WTC11 (cell line): Measurements from ENCODE around the gene GALNT16. TPM values are rescaled to one million over a fixed set of nuclear protein-coding genes. Genes with fewer than 3 reads are reported as not detected.

ENCODE experiments used
- ATAC-seq: fragments of 200-7000 bp; cut with Tn5 transposase; 2 replicates; pipeline ENCODE4 v1.10.0; 2021; ENCODE audit warnings: mild to moderate bottlenecking, moderate library complexity
- CTCF ChIA-PET: fragments of 300-600 bp; sonication (Branson Sonifier 250); formaldehyde crosslinking; loops from one replicate; lab custom pipeline; 2021; ENCODE audit warnings: antibody characterized with exemption; lab: Charles Lee
- POLR2A ChIA-PET: fragments of 350-600 bp; sonication (Branson Sonifier 250); formaldehyde crosslinking; loops from one replicate; lab custom pipeline; 2021; ENCODE audit warnings: antibody characterized with exemption; lab: Charles Lee
- DNase-seq: peaks from one replicate; pipeline ENCODE4 v3.0.0; 2021; ENCODE audit warnings: low spot score
- H3K27ac Mint-ChIP-seq: 2 replicates; pipeline ENCODE4 v1.8.0; 2021; ENCODE audit warnings: mixed read lengths
- H3K27me3 Mint-ChIP-seq: 2 replicates; pipeline ENCODE4 v1.8.0; 2021; ENCODE audit warnings: low read depth, mild to moderate bottlenecking, moderate library complexity, mixed read lengths
- H3K36me3 Mint-ChIP-seq: 2 replicates; pipeline ENCODE4 v1.8.0; 2021; ENCODE audit warnings: mixed read lengths
- H3K4me1 Mint-ChIP-seq: 2 replicates; pipeline ENCODE4 v1.8.0; 2022; ENCODE audit warnings: mixed read lengths
- H3K4me3 Mint-ChIP-seq: 2 replicates; pipeline ENCODE4 v1.8.0; 2021; ENCODE audit warnings: mild to moderate bottlenecking, moderate library complexity, mixed read lengths
- H3K9me3 Mint-ChIP-seq: 2 replicates; pipeline ENCODE4 v1.8.0; 2021; ENCODE audit warnings: mixed read lengths
- ATF1 ChIP-seq: sonication (generic); formaldehyde crosslinking; IDR thresholded peaks from 2 replicates; pipeline ENCODE4 v1.8.1; 2023; ENCODE audit warnings: mild to moderate bottlenecking, moderate library complexity, missing genetic modification reagents
- ESRRA ChIP-seq: sonication (generic); formaldehyde crosslinking; IDR thresholded peaks from 2 replicates; pipeline ENCODE4 v1.8.1; 2022; ENCODE audit warnings: mild to moderate bottlenecking, missing genetic modification reagents, borderline replicate concordance
- FOXJ3 ChIP-seq: sonication (generic); formaldehyde crosslinking; IDR thresholded peaks from 2 replicates; pipeline ENCODE4 v1.9.0; 2021; ENCODE audit warnings: missing genetic modification reagents, mild to moderate bottlenecking, borderline replicate concordance
- FOXK1 ChIP-seq: sonication (generic); formaldehyde crosslinking; IDR thresholded peaks from 2 replicates; pipeline ENCODE4 v1.8.0; 2022; ENCODE audit warnings: mild to moderate bottlenecking, moderate library complexity, missing genetic modification reagents
- HMGA2 ChIP-seq: fragments of 250-450 bp; sonication (Bioruptor Pico); IDR thresholded peaks from 2 replicates; pipeline ENCODE4 v1.4.0; 2021; ENCODE audit warnings: mild to moderate bottlenecking, moderate library complexity
- KAT7 ChIP-seq: sonication (generic); formaldehyde crosslinking; IDR thresholded peaks from 2 replicates; pipeline ENCODE4 v1.8.1; 2023; ENCODE audit warnings: missing genetic modification reagents, mild to moderate bottlenecking, borderline replicate concordance
- NFATC4 ChIP-seq: fragments of 250-450 bp; sonication (Bioruptor Pico); IDR thresholded peaks from 2 replicates; pipeline ENCODE4 v1.9.0; 2021; ENCODE audit warnings: mild to moderate bottlenecking
- NR1H2 ChIP-seq: sonication (generic); formaldehyde crosslinking; IDR thresholded peaks from 2 replicates; pipeline ENCODE4 v1.9.0; 2021; ENCODE audit warnings: mild to moderate bottlenecking, moderate library complexity, missing genetic modification reagents
- OVOL2 ChIP-seq: fragments of 250-450 bp; sonication (Bioruptor Pico); IDR thresholded peaks from 2 replicates; pipeline ENCODE4 v1.9.0; 2021; ENCODE audit warnings: mild to moderate bottlenecking, borderline replicate concordance
- SMAD3 ChIP-seq: sonication (generic); formaldehyde crosslinking; IDR thresholded peaks from 2 replicates; pipeline ENCODE4 v1.8.0; 2022; ENCODE audit warnings: missing genetic modification reagents, mild to moderate bottlenecking, borderline replicate concordance
- TEAD4 ChIP-seq: sonication (generic); formaldehyde crosslinking; IDR thresholded peaks from 2 replicates; pipeline ENCODE4 v1.8.0; 2022; ENCODE audit warnings: mild to moderate bottlenecking, missing genetic modification reagents
- TP53 ChIP-seq: sonication (generic); formaldehyde crosslinking; IDR thresholded peaks from 2 replicates; pipeline ENCODE4 v1.8.1; 2023; ENCODE audit warnings: mild to moderate bottlenecking, missing genetic modification reagents
- ZNF232 ChIP-seq: sonication (generic); formaldehyde crosslinking; IDR thresholded peaks from 2 replicates; pipeline ENCODE4 v1.8.0; 2022; ENCODE audit warnings: mild to moderate bottlenecking, missing genetic modification reagents
- total RNA-seq: library from RNA; stranded (reverse); gene quantifications from 3 replicates; pipeline ENCODE4 v1.2.3, GENCODE V29; 2021
- TF ChIP-seq, protein P1 (sequence below): sonication (generic); formaldehyde crosslinking; conservative IDR thresholded peaks from 2 replicates; pipeline ENCODE4 v1.8.1; 2022; ENCODE audit warnings: mild to moderate bottlenecking, missing genetic modification reagents
- TF ChIP-seq, protein P2 (sequence below): fragments of 250-450 bp; sonication (Bioruptor Pico); IDR thresholded peaks from 2 replicates; pipeline ENCODE4 v2.1.2; 2022; ENCODE audit warnings: mild to moderate bottlenecking, moderate library complexity
- TF ChIP-seq, protein P3 (sequence below): sonication (generic); formaldehyde crosslinking; IDR thresholded peaks from 2 replicates; pipeline ENCODE4 v1.8.1; 2022; ENCODE audit warnings: missing genetic modification reagents, borderline replicate concordance
- TF ChIP-seq, protein P4 (sequence below): sonication (generic); formaldehyde crosslinking; IDR thresholded peaks from 2 replicates; pipeline ENCODE4 v1.8.1; 2023; ENCODE audit warnings: mild to moderate bottlenecking, missing genetic modification reagents, moderate library complexity
- TF ChIP-seq, protein P5 (sequence below): sonication (generic); formaldehyde crosslinking; IDR thresholded peaks from 2 replicates; pipeline ENCODE4 v1.8.0; 2023; ENCODE audit warnings: missing genetic modification reagents
- TF ChIP-seq, protein P6 (sequence below): fragments of 250-450 bp; sonication (Bioruptor Pico); IDR thresholded peaks from 2 replicates; pipeline ENCODE4 v1.8.0; 2021; ENCODE audit warnings: mild to moderate bottlenecking
- TF ChIP-seq, protein P7 (sequence below): fragments of 200-600 bp; IDR thresholded peaks from 2 replicates; pipeline ENCODE4 v1.8.0; 2022; ENCODE audit warnings: antibody characterized with exemption

GALNT16 gene
- total RNA-seq, 1 experiment from 2014 or later, result 4.5 TPM

DNA sequence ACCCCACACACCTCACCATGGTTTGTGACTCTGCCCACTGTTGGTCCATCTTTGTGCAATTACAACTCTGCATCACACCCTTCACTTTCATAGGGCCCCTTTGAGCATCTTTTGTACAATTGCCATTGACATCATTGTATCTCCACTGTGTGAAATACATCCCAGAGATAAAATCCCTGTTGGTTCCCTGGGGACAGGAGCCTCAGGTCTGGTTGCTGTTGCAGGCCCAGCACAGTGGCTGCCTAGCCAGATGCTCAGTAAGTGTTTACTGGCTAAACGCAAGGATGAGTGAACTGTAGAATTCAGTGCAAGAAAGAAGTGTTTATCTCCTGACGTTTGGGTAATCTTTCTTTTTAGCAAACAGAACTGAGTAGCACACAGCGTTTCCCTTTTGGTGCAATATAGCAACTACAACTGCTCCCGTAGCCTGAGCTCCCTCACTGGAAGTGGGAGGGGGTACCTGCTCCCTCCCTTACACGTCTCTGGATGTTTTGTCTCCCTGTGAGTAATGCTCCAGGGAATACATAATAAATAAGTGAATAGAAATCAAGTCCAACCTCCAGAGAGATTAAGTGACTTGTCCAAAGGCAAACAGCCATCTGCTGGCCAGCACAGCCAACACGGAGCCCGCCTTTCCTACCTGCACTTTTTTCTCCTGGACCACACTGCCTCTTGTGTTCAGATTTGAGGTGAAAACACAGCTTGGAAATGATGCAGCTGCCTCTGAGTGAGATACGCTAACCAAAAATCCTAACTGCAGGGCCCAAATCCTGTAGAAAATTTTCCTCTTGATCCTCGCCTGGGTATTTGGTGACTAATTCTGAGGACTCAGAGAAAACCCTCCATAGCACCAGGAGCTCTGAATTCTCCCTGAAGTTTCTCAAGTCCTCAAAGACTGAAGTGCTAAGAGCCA is 27.4 kb downstream of the GALNT16 start:
- no peak overlapping the region for H3K4me3 Mint-ChIP-seq
- TF ChIP-seq, protein P1, sequence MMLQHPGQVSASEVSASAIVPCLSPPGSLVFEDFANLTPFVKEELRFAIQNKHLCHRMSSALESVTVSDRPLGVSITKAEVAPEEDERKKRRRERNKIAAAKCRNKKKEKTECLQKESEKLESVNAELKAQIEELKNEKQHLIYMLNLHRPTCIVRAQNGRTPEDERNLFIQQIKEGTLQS (CRISPR knock-in tag), result no peak
- TF ChIP-seq, protein P2, sequence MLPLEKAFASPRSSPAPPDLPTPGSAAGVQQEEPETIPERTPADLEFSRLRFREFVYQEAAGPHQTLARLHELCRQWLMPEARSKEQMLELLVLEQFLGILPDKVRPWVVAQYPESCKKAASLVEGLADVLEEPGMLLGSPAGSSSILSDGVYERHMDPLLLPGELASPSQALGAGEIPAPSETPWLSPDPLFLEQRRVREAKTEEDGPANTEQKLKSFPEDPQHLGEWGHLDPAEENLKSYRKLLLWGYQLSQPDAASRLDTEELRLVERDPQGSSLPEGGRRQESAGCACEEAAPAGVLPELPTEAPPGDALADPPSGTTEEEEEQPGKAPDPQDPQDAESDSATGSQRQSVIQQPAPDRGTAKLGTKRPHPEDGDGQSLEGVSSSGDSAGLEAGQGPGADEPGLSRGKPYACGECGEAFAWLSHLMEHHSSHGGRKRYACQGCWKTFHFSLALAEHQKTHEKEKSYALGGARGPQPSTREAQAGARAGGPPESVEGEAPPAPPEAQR (CRISPR knock-in tag), result no peak
- no peak for TF ChIP-seq KAT7 (CRISPR knock-in tag)
- TF ChIP-seq NFATC4 (CRISPR knock-in tag), result no peak
- no peak for TF ChIP-seq ESRRA (CRISPR knock-in tag)
- no peak for TF ChIP-seq ZNF232 (CRISPR knock-in tag)
- TF ChIP-seq, protein P3, sequence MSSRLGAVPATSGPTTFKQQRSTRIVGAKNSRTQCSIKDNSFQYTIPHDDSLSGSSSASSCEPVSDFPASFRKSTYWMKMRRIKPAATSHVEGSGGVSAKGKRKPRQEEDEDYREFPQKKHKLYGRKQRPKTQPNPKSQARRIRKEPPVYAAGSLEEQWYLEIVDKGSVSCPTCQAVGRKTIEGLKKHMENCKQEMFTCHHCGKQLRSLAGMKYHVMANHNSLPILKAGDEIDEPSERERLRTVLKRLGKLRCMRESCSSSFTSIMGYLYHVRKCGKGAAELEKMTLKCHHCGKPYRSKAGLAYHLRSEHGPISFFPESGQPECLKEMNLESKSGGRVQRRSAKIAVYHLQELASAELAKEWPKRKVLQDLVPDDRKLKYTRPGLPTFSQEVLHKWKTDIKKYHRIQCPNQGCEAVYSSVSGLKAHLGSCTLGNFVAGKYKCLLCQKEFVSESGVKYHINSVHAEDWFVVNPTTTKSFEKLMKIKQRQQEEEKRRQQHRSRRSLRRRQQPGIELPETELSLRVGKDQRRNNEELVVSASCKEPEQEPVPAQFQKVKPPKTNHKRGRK, result no peak
- no peak for TF ChIP-seq FOXK1 (CRISPR knock-in tag)
- TF ChIP-seq SMAD3 (CRISPR knock-in tag), result no peak
- TF ChIP-seq, protein P4, sequence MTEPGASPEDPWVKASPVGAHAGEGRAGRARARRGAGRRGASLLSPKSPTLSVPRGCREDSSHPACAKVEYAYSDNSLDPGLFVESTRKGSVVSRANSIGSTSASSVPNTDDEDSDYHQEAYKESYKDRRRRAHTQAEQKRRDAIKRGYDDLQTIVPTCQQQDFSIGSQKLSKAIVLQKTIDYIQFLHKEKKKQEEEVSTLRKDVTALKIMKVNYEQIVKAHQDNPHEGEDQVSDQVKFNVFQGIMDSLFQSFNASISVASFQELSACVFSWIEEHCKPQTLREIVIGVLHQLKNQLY, result no peak
- no peak for TF ChIP-seq FOXJ3 (CRISPR knock-in tag)
- no peak for TF ChIP-seq OVOL2 (CRISPR knock-in tag)
- TF ChIP-seq, protein P5, sequence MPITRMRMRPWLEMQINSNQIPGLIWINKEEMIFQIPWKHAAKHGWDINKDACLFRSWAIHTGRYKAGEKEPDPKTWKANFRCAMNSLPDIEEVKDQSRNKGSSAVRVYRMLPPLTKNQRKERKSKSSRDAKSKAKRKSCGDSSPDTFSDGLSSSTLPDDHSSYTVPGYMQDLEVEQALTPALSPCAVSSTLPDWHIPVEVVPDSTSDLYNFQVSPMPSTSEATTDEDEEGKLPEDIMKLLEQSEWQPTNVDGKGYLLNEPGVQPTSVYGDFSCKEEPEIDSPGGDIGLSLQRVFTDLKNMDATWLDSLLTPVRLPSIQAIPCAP, result no peak
- no peak for TF ChIP-seq ATF1 (CRISPR knock-in tag)
- H3K4me1 Mint-ChIP-seq, result peaks cover 8% of the 10 kb centered on the region
- no peak overlapping the region for H3K27ac Mint-ChIP-seq
- H3K27me3 Mint-ChIP-seq, result no peaks in the 10 kb centered on the region
- ChIA-PET POLR2A (interaction anchor here (0.6 kb wide), 1 partner anchor 159 kb away, joined by 7 read pairs; no protein-coding TSS in a partner anchor), CTCF (interaction anchor here (0.7 to 2.4 kb wide), 41 partner anchors 9 to 188 kb away, joined by 3 to 37 read pairs (median 4); partner anchors contain the start of gene GALNT16)
- DNase-seq, result no peak
- H3K9me3 Mint-ChIP-seq, result no peaks in the 10 kb centered on the region
- no peaks in the 10 kb centered on the region for H3K36me3 Mint-ChIP-seq
- peak; percentile 70 for ATAC-seq

DNA sequence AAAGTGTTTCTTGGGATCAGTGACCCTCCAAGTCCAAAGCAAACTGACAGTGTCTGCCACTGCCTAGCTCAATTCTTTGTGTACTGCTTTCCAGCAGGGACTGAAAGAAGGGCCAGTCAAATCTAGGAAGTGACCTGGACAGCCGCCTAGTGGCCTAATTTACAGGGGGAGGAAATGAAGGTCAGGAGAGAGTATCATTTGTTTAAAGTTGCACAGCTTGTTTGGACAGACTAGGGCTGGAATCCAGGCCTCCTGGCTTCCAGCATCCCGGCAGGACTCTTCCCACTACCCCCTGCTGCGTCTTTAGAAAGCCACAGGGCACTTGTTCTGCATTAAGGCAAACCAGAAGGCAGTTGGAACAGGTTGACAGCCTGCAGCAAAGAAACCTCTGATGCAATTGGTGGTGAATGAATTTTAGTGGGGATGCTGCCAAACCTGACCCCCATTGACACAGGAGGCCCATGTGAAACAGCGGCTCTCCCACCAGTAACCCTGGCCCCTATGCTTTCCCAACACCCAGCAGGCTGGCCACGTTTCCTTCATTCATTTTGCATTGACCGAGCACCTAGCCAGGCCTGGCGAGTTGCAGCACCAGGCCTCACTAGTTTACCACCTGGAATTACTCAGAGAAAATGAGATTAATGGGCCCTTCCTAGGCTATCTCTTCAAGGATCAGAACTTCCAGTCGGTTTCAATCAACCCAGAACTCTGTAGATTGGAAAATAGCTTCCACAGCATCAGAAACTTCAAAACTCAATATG is 28.2 kb downstream of the GALNT16 start:
- Mint-ChIP-seq H3K9me3 (no peaks in the 10 kb centered on the region), H3K4me3 (no peak overlapping the region), H3K36me3 (no peaks in the 10 kb centered on the region), H3K27me3 (no peaks in the 10 kb centered on the region), H3K27ac (no peak overlapping the region), H3K4me1 (peaks cover 8% of the 10 kb centered on the region)
- ChIA-PET CTCF (interaction anchor here (0.7 to 2.4 kb wide), 41 partner anchors 8 to 187 kb away, joined by 3 to 37 read pairs (median 4); partner anchors contain the start of gene GALNT16), POLR2A (interaction anchor here (0.6 kb wide), 1 partner anchor 158 kb away, joined by 7 read pairs; no protein-coding TSS in a partner anchor)
- ATAC-seq (peak; percentile 49), DNase-seq (no peak)
- TF ChIP-seq NR1H2 (no peak), HMGA2 (CRISPR knock-in tag) (no peak), TP53 (CRISPR knock-in tag) (no peak), OVOL2 (CRISPR knock-in tag) (no peak), TEAD4 (CRISPR knock-in tag) (no peak)
- TF ChIP-seq, protein P6, sequence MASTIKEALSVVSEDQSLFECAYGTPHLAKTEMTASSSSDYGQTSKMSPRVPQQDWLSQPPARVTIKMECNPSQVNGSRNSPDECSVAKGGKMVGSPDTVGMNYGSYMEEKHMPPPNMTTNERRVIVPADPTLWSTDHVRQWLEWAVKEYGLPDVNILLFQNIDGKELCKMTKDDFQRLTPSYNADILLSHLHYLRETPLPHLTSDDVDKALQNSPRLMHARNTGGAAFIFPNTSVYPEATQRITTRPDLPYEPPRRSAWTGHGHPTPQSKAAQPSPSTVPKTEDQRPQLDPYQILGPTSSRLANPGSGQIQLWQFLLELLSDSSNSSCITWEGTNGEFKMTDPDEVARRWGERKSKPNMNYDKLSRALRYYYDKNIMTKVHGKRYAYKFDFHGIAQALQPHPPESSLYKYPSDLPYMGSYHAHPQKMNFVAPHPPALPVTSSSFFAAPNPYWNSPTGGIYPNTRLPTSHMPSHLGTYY (CRISPR knock-in tag), result no peak
- TF ChIP-seq, protein P4, result no peak
- TF ChIP-seq, protein P7, sequence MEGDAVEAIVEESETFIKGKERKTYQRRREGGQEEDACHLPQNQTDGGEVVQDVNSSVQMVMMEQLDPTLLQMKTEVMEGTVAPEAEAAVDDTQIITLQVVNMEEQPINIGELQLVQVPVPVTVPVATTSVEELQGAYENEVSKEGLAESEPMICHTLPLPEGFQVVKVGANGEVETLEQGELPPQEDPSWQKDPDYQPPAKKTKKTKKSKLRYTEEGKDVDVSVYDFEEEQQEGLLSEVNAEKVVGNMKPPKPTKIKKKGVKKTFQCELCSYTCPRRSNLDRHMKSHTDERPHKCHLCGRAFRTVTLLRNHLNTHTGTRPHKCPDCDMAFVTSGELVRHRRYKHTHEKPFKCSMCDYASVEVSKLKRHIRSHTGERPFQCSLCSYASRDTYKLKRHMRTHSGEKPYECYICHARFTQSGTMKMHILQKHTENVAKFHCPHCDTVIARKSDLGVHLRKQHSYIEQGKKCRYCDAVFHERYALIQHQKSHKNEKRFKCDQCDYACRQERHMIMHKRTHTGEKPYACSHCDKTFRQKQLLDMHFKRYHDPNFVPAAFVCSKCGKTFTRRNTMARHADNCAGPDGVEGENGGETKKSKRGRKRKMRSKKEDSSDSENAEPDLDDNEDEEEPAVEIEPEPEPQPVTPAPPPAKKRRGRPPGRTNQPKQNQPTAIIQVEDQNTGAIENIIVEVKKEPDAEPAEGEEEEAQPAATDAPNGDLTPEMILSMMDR, result no peak
- TF ChIP-seq, protein P2 (CRISPR knock-in tag), result no peak
